CD4-positive, alpha-beta T cell (primary cell): ENCODE data around the gene OR7A5. TPM values are rescaled to one million over a fixed set of nuclear protein-coding genes. Genes with fewer than 3 reads are reported as not detected.

ENCODE experiments used
- ATAC-seq: fragments of 200-7000 bp; cut with Tn5 transposase; one replicate; pipeline ENCODE4 v1.10.0; 2022; ENCODE audit warnings: mild to moderate bottlenecking; ENCODE audit not compliant: poor library complexity
- CTCF ChIA-PET: fragments of 350-600 bp; sonication (Branson Sonifier 250); formaldehyde crosslinking; loops from one replicate; lab custom pipeline; 2021; ENCODE audit warnings: antibody characterized with exemption, inconsistent platforms; lab: Charles Lee
- POLR2A ChIA-PET: fragments of 350-600 bp; sonication (Branson Sonifier 250); formaldehyde crosslinking; loops from one replicate; lab custom pipeline; 2021; ENCODE audit warnings: antibody characterized with exemption, inconsistent platforms; lab: Charles Lee
- DNase-seq, 14 experiments: peaks; one replicate each; pipeline ENCODE4 v3.0.0-alpha.2; 2013 to 2020; ENCODE audit warnings: mixed read lengths in 2 of 14
- H3K27ac ChIP-seq, 2 donors: one replicate each; pipeline versions ENCODE4 v1.5.1 to v1.7.0; 2013; ENCODE audit warnings: low read length in 2 of 2, low read depth in 1 of 2, mild to moderate bottlenecking in 1 of 2
- H3K27me3 ChIP-seq, 2 experiments: 1 replicate in 1 of 2; 2 replicates in 1 of 2; pipeline versions ENCODE4 v1.6.1 to v1.7.0; 2013; ENCODE audit warnings: low read length in 2 of 2, control low read depth in 1 of 2, mild to moderate bottlenecking in 1 of 2, moderate library complexity in 1 of 2; ENCODE audit not compliant: insufficient read depth in 2 of 2, control insufficient read depth in 1 of 2
- H3K36me3 ChIP-seq: one replicate; pipeline ENCODE4 v1.6.1; 2013; ENCODE audit warnings: low read length, control low read depth; ENCODE audit not compliant: insufficient read depth
- H3K4me1 ChIP-seq: one replicate; pipeline ENCODE4 v1.6.1; 2013; ENCODE audit warnings: low read length, control low read depth; ENCODE audit not compliant: insufficient read depth
- H3K4me3 ChIP-seq: one replicate; pipeline ENCODE4 v1.5.1; 2013; ENCODE audit warnings: mild to moderate bottlenecking, low read length, moderate library complexity
- H3K9me3 ChIP-seq, 2 experiments: 1 replicate in 1 of 2; 2 replicates in 1 of 2; pipeline versions ENCODE4 v1.6.1 to v1.7.0; 2013; ENCODE audit warnings: low read length in 2 of 2, mild to moderate bottlenecking in 2 of 2, control low read depth in 1 of 2, moderate library complexity in 1 of 2; ENCODE audit not compliant: control insufficient read depth in 1 of 2, insufficient read depth in 1 of 2
- H3K27ac Mint-ChIP-seq: one replicate; pipeline ENCODE4 v1.8.0; 2020; ENCODE audit warnings: mixed read lengths
- H3K27me3 Mint-ChIP-seq: one replicate; pipeline ENCODE4 v1.8.0; 2021; ENCODE audit warnings: mixed read lengths
- H3K36me3 Mint-ChIP-seq: one replicate; pipeline ENCODE4 v1.8.0; 2021; ENCODE audit warnings: low read depth, mixed read lengths
- H3K4me1 Mint-ChIP-seq: one replicate; pipeline ENCODE4 v1.8.0; 2021; ENCODE audit warnings: low read depth, mixed read lengths
- H3K4me3 Mint-ChIP-seq: one replicate; pipeline ENCODE4 v1.8.0; 2020; ENCODE audit warnings: mild to moderate bottlenecking, mixed read lengths
- H3K9me3 Mint-ChIP-seq: one replicate; pipeline ENCODE4 v1.8.0; 2020; ENCODE audit warnings: mixed read lengths
- CTCF ChIP-seq: fragments of 200-600 bp; IDR thresholded peaks from one replicate; pipeline ENCODE4 v1.8.0; 2022; ENCODE audit warnings: antibody characterized with exemption, mild to moderate bottlenecking
- intact Hi-C, 2 experiments: fragments of 100-400 bp; cut with DNase I in 1 of 2; cut with micrococcal nuclease in 1 of 2; formaldehyde crosslinking; loops; one replicate each; pipeline versions ENCODE4 v1.15.1 to v1.9.0; 2023 to 2025; cut with DNase I, micrococcal nuclease
- polyA plus RNA-seq, 2 donors: library from polyadenylated mRNA; unstranded; fragments of 120-200 nt; gene quantifications; one replicate each; pipeline ENCODE4 v1.2.1, GENCODE V29; 2013
- total RNA-seq, 174 experiments: library from RNA in 2 of 174; stranded (reverse) in 2 of 174; gene quantifications; one replicate each; pipeline ENCODE4 v1.2.3 and lab custom pipeline; 2021 to 2026

The OR7A5 gene
- total RNA-seq = not detected
- not detected for polyA plus RNA-seq (2013, experiment 1 of 2)
- not detected for polyA plus RNA-seq (2013, experiment 2 of 2)
- total RNA-seq (lab: John Stamatoyannopoulos, UW) = 0 to 0.06 (median 0) reads per million in 172 experiments

- H3K9me3 ChIP-seq = no peaks in the 10 kb centered on the region
- Mint-ChIP-seq H3K27me3 (peaks cover 21% of the 10 kb centered on the region), H3K36me3 (no peaks in the 10 kb centered on the region), H3K4me3 (no peak within 1 kb of the TSS), H3K9me3 (no peaks in the 10 kb centered on the region), H3K4me1 (no peaks in the 10 kb centered on the region), H3K27ac (no peak within 1 kb of the TSS)
- DNase-seq (no peak), ATAC-seq (no peak)
- H3K36me3 ChIP-seq = no peaks in the 10 kb centered on the region
- no peak within 1 kb of the TSS for H3K27ac ChIP-seq
- no peak for TF ChIP-seq CTCF
- intact Hi-C loops = no loop called here
- ChIA-PET CTCF (no interaction called here), POLR2A (no interaction called here)
- peaks cover 0 to 10% of the 10 kb centered on the region in 2 experiments for H3K27me3 ChIP-seq
- no peaks in the 10 kb centered on the region for H3K4me1 ChIP-seq
- no peak within 1 kb of the TSS for H3K4me3 ChIP-seq
Measured at GRCh38 chr19:14835011-14835410, at the start of gene OR7A5, which contains the start of gene OR7C1. TSS of gene OR7A5 (minus strand) at chr19:14835185. CDS start at chr19:14828241, 6,944 bp downstream. TSS of gene OR7C1 (minus strand) at chr19:14835185. CDS start at chr19:14800136, 35,049 bp downstream.

- Histone ChIP-seq H3K27me3 (peaks cover 2 to 19% of the 10 kb centered on the region in 2 experiments), H3K9me3 (no peaks in the 10 kb centered on the region), H3K4me3 (no peak overlapping the region), H3K27ac (no peak overlapping the region), H3K36me3 (no peaks in the 10 kb centered on the region), H3K4me1 (no peaks in the 10 kb centered on the region)
- Mint-ChIP-seq H3K9me3 (no peaks in the 10 kb centered on the region), H3K36me3 (no peaks in the 10 kb centered on the region), H3K4me3 (no peak overlapping the region), H3K4me1 (no peaks in the 10 kb centered on the region), H3K27me3 (peaks cover 59% of the 10 kb centered on the region), H3K27ac (no peak overlapping the region)
- ChIA-PET POLR2A (no interaction called here), CTCF (no interaction called here)
- ATAC-seq (no peak), DNase-seq (peak in 2 of 14 experiments; percentile 8 to 17)
- intact Hi-C loops = no loop called here
- TF ChIP-seq CTCF = peak; percentile 28
Measured at GRCh38 chr19:14871619-14872230, 36.7 kb upstream of the OR7A5 start.

GRCh38 chr19:14868497-14868896 lies 33.5 kb upstream of the OR7A5 start:
- intact Hi-C loops = no loop called here
- ChIA-PET CTCF (interaction anchor here (0.6 kb wide), 1 partner anchor 18 kb away, joined by 3 read pairs; no protein-coding TSS in a partner anchor), POLR2A (no interaction called here)
- ATAC-seq (no peak), DNase-seq (no peak)
- Histone ChIP-seq H3K27me3 (peaks cover 2 to 19% of the 10 kb centered on the region in 2 experiments), H3K4me3 (no peak overlapping the region), H3K36me3 (no peaks in the 10 kb centered on the region), H3K4me1 (no peaks in the 10 kb centered on the region), H3K27ac (no peak overlapping the region), H3K9me3 (no peaks in the 10 kb centered on the region)
- H3K36me3 Mint-ChIP-seq = no peaks in the 10 kb centered on the region
- no peak for TF ChIP-seq CTCF
- peaks cover 64% of the 10 kb centered on the region for H3K27me3 Mint-ChIP-seq
- no peaks in the 10 kb centered on the region for H3K9me3 Mint-ChIP-seq
- H3K27ac Mint-ChIP-seq = no peak overlapping the region
- no peaks in the 10 kb centered on the region for H3K4me1 Mint-ChIP-seq
- H3K4me3 Mint-ChIP-seq = no peak overlapping the region
